HG03060 (cell line): Measurements from ENCODE around the gene THAP10.

ENCODE experiments used
- ATAC-seq: cut with Tn5 transposase; IDR thresholded peaks from one replicate; pipeline ENCODE4 v1.9.1; 2021; ENCODE audit warnings: low read depth, moderate number of reproducible peaks; ENCODE audit not compliant: unreplicated experiment

Gene THAP10

DNA sequence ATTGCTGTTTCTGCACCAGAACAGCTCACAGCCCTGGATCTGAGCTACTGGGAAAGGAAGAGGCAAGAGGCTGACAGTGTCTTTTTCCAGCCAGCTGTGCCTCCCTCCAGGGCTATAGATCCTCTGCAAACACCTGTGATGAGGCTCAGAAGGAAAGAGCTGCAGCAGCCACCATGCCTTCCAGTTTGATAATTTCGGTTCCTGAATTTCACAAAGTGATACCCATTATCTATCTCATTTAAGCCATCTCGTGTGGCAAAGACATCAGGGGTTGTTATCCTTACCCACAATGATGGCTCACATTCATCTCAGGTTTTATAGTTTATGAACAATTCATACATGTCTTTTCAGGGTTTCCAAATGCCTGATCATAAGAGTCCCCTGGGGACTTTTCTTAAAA lies 36.5 kb downstream of the THAP10 start:
- ATAC-seq = no peak

DNA sequence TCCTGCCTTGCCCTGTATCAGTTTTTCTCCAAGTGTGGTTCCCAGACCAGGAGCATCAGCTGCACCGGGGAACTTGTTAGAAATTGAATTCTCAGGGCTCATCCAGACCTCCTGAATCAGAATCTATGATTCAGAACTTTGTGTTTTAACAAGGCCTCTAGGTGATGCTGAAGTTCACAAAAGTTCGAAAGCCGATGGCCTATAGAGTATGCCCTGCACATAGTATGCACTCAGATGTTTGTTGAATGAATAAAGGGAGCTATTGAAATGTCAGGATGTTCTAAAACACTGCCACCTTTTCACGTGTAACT lies 37.6 kb downstream of the THAP10 start:
- no peak for ATAC-seq

DNA sequence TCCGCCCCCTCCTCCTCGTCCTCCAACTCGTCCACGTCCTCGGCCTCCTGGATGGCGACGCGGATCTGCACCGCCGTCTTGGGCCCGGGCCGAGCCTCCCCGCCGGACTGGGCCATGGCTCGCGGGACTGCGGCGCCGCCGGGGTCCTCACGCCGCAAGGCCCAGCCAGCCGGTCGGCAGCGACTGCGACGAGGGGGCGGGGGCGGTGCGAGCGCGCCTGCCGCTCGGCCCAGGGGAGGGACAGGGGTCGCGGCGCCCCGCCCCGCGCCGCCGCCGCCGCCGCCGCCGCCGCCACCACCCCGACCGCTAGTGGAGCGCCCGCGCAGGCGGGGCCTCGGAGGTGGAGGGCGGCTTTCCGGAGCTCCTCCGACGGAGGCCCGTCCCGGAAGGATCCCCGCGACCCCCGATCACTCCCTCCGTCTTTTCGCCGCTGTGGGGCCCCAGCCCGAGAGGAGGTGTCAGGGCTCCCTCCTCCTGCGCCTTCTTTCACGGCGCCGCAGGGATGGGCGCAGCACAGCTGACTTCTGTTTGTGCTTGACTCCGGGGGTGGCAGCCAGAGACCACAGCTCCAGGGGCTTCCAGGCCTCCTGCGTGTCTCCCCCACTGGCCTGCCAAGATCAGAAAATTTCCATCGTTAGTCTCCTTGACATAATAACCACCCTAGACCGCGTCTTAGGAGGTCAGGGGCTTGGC lies 38.1 kb downstream of the THAP10 start, which contains the start of gene LARP6:
TSS of gene LARP6 (minus strand) at position 185 of the 693 bp plus-strand sequence. CDS start at position 116, 69 bp downstream.
- ATAC-seq = no peak

DNA sequence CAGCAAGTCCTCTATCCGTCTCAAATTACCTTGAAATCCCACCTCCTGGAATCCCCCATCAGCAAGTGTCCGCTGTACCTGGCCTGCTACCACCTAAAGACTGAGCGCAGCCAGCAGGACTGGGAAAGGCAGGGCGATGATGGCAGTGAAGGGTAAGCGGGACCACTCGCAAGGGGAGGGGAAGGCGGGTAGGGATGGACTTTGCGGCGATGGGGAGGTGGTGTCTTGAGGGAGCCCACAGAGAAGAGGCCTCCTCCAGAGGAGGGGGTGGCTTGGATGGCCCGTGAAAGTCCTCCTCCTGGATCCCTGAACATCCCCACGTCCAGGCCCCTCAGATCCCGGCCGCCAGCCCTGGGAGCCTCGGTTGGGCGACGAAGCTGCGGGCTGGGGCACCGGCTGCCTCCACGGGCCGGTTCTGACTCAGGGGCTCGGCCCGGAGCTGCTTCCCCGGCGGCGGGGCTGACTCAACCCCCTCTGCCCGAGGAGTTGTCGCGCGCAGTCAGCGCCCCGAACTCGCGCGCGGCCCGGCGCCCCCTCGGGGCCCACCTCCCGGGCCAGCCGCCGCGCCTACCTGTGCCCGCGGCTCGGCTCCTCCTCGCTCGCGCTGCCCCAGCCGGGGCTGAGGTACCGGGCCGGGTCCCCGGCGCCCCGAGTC lies 38.8 kb downstream of the THAP10 start:
- ATAC-seq = no peak

DNA sequence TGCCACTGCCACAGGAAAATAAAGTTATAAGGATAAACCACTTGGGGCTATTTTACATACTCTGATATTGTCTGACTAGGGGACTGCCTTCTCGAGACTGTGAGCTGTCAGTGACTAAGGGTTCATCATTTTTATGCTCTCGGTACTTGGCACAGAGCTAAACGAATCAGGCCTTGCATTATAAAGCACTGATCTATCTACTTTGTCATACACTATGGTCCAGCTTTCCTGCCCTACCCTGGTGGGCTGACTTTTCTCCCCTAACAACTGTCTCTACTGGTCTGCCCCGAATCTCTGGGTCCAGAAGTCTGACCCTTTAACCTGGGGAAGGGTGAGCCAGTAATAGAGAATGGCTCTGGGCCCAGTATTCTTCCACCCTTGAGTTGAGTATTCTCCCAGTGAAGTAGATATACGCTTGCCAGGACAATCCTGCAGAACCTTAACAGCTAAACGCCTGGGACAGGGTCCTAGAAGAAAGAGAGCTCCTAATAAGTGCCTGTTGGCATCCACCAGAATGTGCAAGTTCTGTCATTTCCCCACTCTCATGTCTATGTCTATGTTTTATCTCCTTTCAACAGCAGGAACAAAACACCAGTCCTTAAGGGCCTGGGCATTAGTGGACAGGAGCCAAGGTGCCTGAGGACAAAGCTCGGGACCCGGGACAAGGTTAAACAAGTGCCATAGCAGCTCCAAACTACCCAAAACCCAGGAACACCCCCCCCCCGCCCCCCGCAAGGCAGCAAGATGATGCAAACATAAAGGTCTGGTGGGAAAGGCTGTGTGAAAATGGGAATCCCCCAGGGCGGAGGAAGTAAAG lies 39.5 kb downstream of the THAP10 start:
- ATAC-seq = no peak

DNA sequence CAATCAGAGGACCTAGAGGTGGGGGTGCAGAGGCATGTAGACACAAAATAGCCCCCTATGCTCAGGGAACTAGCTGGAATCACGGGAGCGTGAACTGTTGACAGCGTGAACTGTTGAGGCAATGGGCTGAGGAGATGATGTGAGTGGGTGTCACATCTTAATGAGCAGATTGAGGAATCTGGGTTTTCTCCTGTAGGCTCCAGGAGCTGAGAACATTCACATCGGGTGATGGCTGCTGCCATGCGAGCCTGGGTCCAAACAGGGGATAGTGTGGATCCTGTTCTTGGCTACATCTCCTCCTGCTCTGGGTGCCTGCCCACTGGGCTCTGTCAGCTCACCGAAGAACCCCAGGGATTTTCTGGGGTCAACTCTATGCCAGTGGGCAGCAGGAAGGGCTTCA lies 40.3 kb downstream of the THAP10 start:
- no peak for ATAC-seq

DNA sequence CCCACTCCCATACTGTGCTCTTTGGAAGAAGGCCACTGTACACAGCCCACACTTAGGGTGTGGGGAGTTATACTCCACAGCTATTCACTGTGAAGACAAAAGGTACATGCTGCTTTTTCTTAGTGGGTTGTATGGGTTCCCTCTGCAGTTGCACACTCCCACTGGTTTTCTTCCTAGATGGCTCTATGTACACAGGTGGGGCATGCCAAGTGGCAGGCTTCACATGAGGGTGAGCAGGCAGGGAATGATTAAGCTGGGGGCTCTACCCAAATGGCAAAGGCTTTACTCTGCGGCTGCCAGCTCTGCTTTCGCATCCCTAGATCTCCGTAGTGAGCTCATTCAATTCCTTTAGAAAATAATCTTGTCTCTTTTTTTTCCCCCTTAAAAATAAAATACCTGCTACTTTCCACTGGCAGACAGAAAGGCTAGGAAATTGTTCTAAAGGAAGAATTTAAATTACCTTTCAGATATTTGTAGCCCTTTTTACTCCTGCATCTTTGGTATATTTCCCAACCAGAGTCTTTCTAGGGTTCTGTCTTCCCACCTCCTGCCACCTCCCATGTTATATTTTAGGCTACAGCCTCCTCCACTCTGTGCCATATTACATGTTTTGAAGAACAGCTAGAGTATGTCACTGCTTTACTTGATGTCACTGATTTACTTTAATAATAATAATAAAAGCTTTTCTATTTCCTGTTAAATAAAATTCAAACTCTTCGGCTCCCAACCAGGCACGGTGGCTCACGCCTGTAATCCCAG lies 46.5 kb downstream of the THAP10 start:
- no peak for ATAC-seq

DNA sequence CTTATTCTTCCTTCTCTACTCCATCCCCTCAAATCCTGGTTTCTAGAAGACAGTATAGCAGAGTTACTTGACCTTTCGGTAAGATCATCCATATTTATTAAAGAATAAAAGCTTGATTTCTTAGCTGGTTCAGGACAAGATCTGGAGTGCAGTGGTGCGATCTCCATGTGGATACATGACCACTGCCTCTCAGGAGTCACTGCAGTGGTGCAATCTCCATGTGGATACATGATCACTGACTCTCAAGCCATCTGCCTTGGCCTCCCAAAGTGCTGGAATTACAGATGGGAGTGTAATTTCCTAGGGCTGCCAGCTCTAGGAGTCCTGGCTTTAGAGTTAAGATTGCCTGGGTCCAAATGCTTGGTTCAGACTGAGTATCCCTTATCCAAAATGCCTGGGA lies 54.8 kb downstream of the THAP10 start:
- no peak for ATAC-seq

DNA sequence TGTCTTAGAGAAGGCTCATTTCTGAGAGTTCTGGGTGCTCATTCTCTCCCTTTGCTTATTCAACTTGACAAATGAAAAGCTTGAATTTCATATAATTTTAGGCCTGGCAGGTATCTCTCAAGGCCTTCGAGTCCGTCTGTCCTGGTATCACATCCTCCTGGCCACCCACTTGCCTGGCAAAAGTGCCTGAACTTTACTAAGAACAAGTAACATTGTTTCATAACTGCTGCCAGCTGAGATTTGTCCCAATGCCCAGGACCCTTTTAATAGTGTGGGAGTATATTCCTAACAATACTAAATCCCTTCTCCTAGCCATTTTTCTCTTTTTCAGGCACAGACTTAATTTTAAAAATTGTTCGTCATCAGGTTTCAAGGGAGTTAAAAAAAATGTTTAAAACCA lies 56.4 kb downstream of the THAP10 start:
- ATAC-seq = no peak

DNA sequence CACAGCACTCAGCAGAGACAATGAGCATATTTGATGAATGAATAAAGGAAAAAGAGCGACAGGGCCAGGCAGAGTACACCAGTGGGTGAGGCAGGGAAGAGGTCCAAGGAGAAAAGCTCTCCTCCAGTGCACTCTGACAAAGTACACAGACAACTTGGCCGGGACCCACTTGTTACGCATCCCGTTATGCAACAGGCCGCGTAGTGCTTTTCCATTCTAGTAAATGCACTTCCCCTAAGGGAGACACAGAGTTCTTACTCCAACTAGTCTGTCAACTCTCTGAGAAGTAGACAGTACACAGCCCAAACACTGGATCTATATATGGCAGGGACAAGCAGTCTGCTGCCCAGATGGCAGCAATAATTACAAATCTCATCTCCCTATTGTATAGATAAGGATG lies 56.8 kb downstream of the THAP10 start:
- ATAC-seq = no peak

DNA sequence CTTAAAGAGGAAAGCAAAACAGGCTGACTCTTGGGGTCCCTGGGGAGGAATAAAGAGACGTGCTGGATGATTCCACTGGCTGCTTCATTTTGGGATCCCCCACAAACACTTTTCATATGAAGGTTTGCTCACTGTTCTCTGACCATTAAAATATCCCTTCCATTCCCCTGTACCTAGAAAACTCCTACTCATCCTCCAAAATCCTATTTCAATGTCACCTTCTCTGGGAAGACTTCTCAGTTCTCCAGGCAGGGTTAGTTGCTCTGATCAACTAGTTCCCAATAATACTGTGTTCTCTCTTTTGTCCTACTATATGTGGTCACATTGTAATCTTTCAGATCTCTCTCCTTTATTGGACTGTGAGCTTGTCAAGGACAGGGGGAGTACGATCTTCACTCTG lies 57.2 kb downstream of the THAP10 start:
- no peak for ATAC-seq

DNA sequence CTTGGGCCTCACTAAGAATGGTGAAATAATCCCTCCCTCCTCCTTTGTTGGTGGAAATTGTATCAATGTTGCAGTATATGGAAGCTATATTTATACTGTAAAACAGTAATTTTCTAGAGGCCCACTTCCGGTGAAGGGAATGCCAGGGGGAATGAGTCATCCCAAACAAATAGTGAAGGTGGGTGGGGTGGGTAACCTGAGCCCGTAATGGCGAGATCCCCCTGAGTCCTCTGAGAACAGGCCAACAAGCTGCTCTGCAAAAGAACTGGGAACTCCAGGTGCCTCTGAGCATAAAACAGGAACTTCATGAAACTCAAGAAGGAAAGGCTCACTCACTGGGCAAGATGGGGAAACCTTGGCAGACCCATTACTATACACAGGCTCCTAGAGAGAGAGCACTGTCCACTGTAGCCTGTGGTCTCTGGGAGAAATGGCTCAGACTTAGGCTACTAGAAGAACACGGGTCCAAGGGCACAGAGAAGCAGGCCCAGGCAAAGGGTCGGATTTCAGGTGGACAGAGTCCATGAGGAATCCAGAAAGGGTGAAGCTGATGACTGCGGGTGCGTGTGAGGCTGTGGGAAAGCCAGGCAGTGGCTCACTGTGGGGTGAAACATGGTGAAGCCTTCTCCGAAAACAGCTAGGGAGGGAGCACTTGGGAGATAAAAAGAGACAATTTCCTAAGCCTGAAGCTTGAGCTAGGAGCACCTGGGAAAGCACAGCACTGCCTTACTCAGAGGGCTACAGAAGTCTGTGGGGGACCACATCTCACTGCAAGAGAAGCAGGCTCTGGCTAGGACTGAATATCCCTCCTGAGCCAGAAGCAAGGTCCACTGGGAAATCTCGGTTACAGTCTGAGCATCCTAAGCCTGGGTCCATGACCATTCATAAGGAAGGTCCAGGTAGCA lies 58.1 kb downstream of the THAP10 start:
- ATAC-seq = no peak

DNA sequence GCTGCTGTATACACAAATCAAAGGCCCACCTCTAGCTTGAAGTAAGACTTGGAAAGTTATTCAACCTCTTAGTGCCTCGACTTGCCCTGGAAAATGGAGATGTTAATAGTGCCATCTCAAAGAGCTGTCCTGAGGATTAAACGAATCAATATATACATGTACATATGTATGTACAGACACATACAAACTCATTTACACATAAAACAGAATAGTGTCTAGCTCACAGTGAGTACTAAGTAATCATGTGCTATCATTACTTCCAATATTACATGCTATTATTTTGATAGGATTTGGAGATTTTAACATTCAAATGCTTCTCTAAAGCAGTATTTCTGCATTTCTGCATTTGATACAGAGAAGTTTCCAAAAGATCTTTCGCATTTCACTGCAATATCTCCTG lies 58.8 kb downstream of the THAP10 start:
- no peak for ATAC-seq

DNA sequence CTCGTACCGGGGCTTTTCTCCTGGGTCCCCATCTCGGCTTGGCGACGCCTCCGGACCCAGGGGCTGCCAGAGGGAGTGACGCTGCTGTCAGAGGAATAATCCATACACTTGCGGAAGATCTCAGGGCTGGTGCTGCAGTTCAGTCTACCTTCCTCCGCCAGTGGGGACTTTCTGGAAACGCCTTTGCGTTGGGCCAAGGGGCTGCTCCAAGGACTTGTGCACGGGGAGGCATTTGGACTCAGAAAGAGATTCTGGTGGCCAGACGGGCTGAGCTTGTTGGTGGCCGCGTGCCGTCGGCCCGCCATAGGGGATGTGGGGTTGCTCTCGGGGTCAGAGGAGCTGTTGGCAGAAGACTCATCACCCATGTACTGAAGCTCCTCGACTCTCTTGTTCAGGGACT lies 60.1 kb downstream of the THAP10 start:
- no peak for ATAC-seq
